CD4-positive, alpha-beta T cell treated with Interleukin-12 subunit alpha and Interleukin-12 subunit beta, for 1 hour (primary cell): ENCODE measurements around the gene UBE2M.
A peak's percentile ranks its signal among the peaks of the same experiment; 100 is the strongest.

Experiments
- DNase-seq: peaks from one replicate; pipeline ENCODE4 v3.0.0-alpha.2; 2020

Gene UBE2M

GRCh38 chr19:58570770-58571574, 12.6 kb upstream of the UBE2M start:
- DNase-seq = no peak

GRCh38 chr19:58569943-58570670, 11.7 kb upstream of the UBE2M start:
- DNase-seq = no peak

- DNase-seq = no peak
Measured at GRCh38 chr19:58569191-58569942, 11.0 kb upstream of the UBE2M start.

GRCh38 chr19:58568453-58569130, 10.2 kb upstream of the UBE2M start:
- no peak for DNase-seq

GRCh38 chr19:58566989-58567388, 8.6 kb upstream of the UBE2M start:
- no peak for DNase-seq

- DNase-seq = no peak
Measured at GRCh38 chr19:58563823-58564222, 5.4 kb upstream of the UBE2M start.

- DNase-seq = peak; percentile 41
Measured at GRCh38 chr19:58563034-58563573, 4.7 kb upstream of the UBE2M start.

- DNase-seq = peak; percentile 35
Measured at GRCh38 chr19:58562122-58563033, 4.0 kb upstream of the UBE2M start.

GRCh38 chr19:58561373-58562121, 3.1 kb upstream of the UBE2M start:
- no peak for DNase-seq

GRCh38 chr19:58560921-58561320, 2.5 kb upstream of the UBE2M start:
- DNase-seq = no peak

- DNase-seq = no peak
Measured at GRCh38 chr19:58560007-58560887, 1.8 kb upstream of the UBE2M start.

GRCh38 chr19:58559275-58560006, 1.0 kb upstream of the UBE2M start:
- peak; percentile 69 for DNase-seq

- DNase-seq = peak; percentile 100
Measured at GRCh38 chr19:58558623-58559274, 338 bp upstream of the UBE2M start.

GRCh38 chr19:58557221-58558065, 968 bp downstream of the UBE2M start:
- no peak for DNase-seq

GRCh38 chr19:58556622-58557220, 1.7 kb downstream of the UBE2M start:
- DNase-seq = no peak

GRCh38 chr19:58555920-58556621, 2.3 kb downstream of the UBE2M start:
- DNase-seq = no peak
